HCT116 (cell line): Measurements from ENCODE around the gene SLC30A4. TPM values are rescaled to one million over a fixed set of nuclear protein-coding genes. Genes with fewer than 3 reads are reported as not detected.

Source experiments
- ATAC-seq: fragments of 200-7000 bp; cut with Tn5 transposase; 2 replicates; pipeline ENCODE4 v1.9.1; 2020; ENCODE audit warnings: mild to moderate bottlenecking, moderate library complexity
- BruUV-seq: library from RNA; stranded (reverse); fragments of 400-500 nt; replicated peaks from 2 replicates; lab custom pipeline; 2021; lab: Mats Ljungman, UMichigan
- CTCF ChIA-PET: fragments of 300-600 bp; sonication (Branson Sonifier 250); formaldehyde crosslinking; loops from one replicate; lab custom pipeline; 2021; ENCODE audit warnings: antibody characterized with exemption; lab: Charles Lee
- POLR2A ChIA-PET: fragments of 300-600, 350-600 bp; sonication (Branson Sonifier 250); formaldehyde crosslinking; loops from one replicate; lab custom pipeline; 2021; ENCODE audit warnings: antibody characterized with exemption; lab: Charles Lee
- RAD21 ChIA-PET, 2 experiments: fragments of 300-600 bp; sonication (Branson Sonifier 250); formaldehyde crosslinking; loops; one replicate each; lab custom pipeline; 2023; ENCODE audit warnings: low total read pairs in 2 of 2; ENCODE audit not compliant: uncharacterized antibody in 2 of 2, unreplicated experiment in 2 of 2, low non-redundant PET in 1 of 2; lab: Charles Lee
- DNase-seq: peaks from one replicate; pipeline ENCODE4 v3.0.0-alpha.2; 2010; ENCODE audit warnings: low read depth, low spot score
- H2AFZ ChIP-seq: fragments of 200-600 bp; shearing (Covaris generic), sonication (generic); 2 replicates; pipeline ENCODE4 v1.6.1; 2017; ENCODE audit warnings: low read depth, mixed run types, mixed read lengths, antibody characterized with exemption, low read length; ENCODE audit not compliant: poor library complexity, severe bottlenecking
- H3K27ac ChIP-seq: 2 replicates; pipeline ENCODE4 v1.5.1; 2012; ENCODE audit warnings: low read depth, low read length
- H3K27me3 ChIP-seq: fragments of 200-600 bp; sonication (generic); 2 replicates; pipeline ENCODE4 v1.6.1; 2016; ENCODE audit warnings: mixed run types, low read length, mixed read lengths; ENCODE audit not compliant: insufficient read depth
- H3K36me3 ChIP-seq, 2 experiments: fragments of 200-500 bp in 1 of 2; fragments of 200-600 bp in 1 of 2; sonication (Bioruptor generic) in 1 of 2; sonication (generic) in 1 of 2; 2 replicates each; pipeline versions ENCODE4 v1.5.1 to v1.6.1; 2014 to 2016; ENCODE audit warnings: low read length in 2 of 2, inconsistent platforms in 1 of 2, mixed read lengths in 1 of 2, mixed run types in 1 of 2; ENCODE audit not compliant: insufficient read depth in 2 of 2, control insufficient read depth in 1 of 2
- H3K4me1 ChIP-seq, 2 experiments: fragments of 200-600 bp in 1 of 2; sonication (generic) in 1 of 2; 2 replicates each; pipeline versions ENCODE4 v1.5.1 to v1.6.1; 2012 to 2017; ENCODE audit warnings: low read length in 2 of 2, inconsistent platforms in 1 of 2, mild to moderate bottlenecking in 1 of 2, mixed read lengths in 1 of 2, mixed run types in 1 of 2, moderate library complexity in 1 of 2; ENCODE audit not compliant: insufficient read depth in 2 of 2, control insufficient read depth in 1 of 2
- H3K4me2 ChIP-seq: fragments of 200-600 bp; sonication (generic); 2 replicates; pipeline ENCODE4 v1.6.1; 2017; ENCODE audit warnings: mixed run types, low read length, mixed read lengths
- H3K4me3 ChIP-seq, 2 experiments: fragments of 200-600 bp in 1 of 2; sonication (generic) in 1 of 2; replicated peaks in 1 of 2; 2 replicates each; pipeline ENCODE4 v1.5.1; 2011 to 2016; ENCODE audit warnings: low read length in 2 of 2, control low read depth in 1 of 2, low read depth in 1 of 2, mild to moderate bottlenecking in 1 of 2, mixed read lengths in 1 of 2, mixed run types in 1 of 2
- H3K79me2 ChIP-seq: fragments of 200-600 bp; sonication (generic); 2 replicates; pipeline ENCODE4 v1.6.1; 2017; ENCODE audit warnings: mild to moderate bottlenecking, mixed run types, low read length, moderate library complexity, mixed read lengths; ENCODE audit not compliant: insufficient read depth
- H3K9ac ChIP-seq: fragments of 200-600 bp; sonication (generic); 2 replicates; pipeline ENCODE4 v1.6.1; 2016; ENCODE audit warnings: low read length, mixed read lengths
- H3K9me2 ChIP-seq: fragments of 200-600 bp; sonication (generic), shearing (Covaris generic); 2 replicates; pipeline ENCODE4 v1.6.1; 2017; ENCODE audit warnings: mixed run types, mild to moderate bottlenecking, moderate library complexity; ENCODE audit not compliant: insufficient read depth
- H3K9me3 ChIP-seq, 2 experiments: fragments of 200-500 bp in 1 of 2; fragments of 200-600 bp in 1 of 2; sonication (Bioruptor generic) in 1 of 2; sonication (generic) in 1 of 2; 2 replicates each; pipeline ENCODE4 v1.6.1; 2014 to 2017; ENCODE audit warnings: low read length in 2 of 2, mixed read lengths in 2 of 2, inconsistent platforms in 1 of 2, low read depth in 1 of 2, mild to moderate bottlenecking in 1 of 2, mixed run types in 1 of 2, moderate library complexity in 1 of 2; ENCODE audit not compliant: control insufficient read depth in 1 of 2, insufficient read depth in 1 of 2
- H4K20me1 ChIP-seq: fragments of 200-600 bp; sonication (generic), shearing (Covaris generic); 2 replicates; pipeline ENCODE4 v1.6.1; 2017; ENCODE audit warnings: mixed run types, mild to moderate bottlenecking, moderate library complexity; ENCODE audit not compliant: insufficient read depth
- CBX3 ChIP-seq: IDR thresholded peaks from 2 replicates; pipeline ENCODE4 v1.6.1; 2012; ENCODE audit warnings: low read depth
- EGR1 ChIP-seq: IDR thresholded peaks from 2 replicates; pipeline ENCODE4 v1.6.1; 2012; ENCODE audit warnings: low read depth
- EZH2 ChIP-seq: fragments of 200-600 bp; sonication (generic); IDR thresholded peaks from 2 replicates; pipeline ENCODE4 v1.6.1; 2017; ENCODE audit warnings: antibody characterized with exemption, mixed run types
- EZH2phosphoT487 ChIP-seq: fragments of 200-600 bp; IDR thresholded peaks from 2 replicates; pipeline ENCODE4 v1.6.1; 2018; ENCODE audit warnings: antibody characterized with exemption, borderline replicate concordance
- JUND ChIP-seq: IDR thresholded peaks from 2 replicates; pipeline ENCODE4 v1.6.1; 2012
- POLR2A ChIP-seq: IDR thresholded peaks from 2 replicates; pipeline ENCODE4 v1.7.0; 2011; ENCODE audit warnings: borderline replicate concordance; ENCODE audit not compliant: insufficient read depth, insufficient read length; ENCODE audit errors: extremely low read depth
- POLR2AphosphoS5 ChIP-seq: IDR thresholded peaks from 2 replicates; pipeline ENCODE4 v1.6.1; 2011; ENCODE audit warnings: mild to moderate bottlenecking, low read depth, low read length, moderate library complexity
- SIN3A ChIP-seq: IDR thresholded peaks from 2 replicates; pipeline ENCODE4 v1.6.1; 2012; ENCODE audit warnings: low read depth
- SRF ChIP-seq: IDR thresholded peaks from 2 replicates; pipeline ENCODE4 v1.6.1; 2012; ENCODE audit warnings: low read depth
- YY1 ChIP-seq: IDR thresholded peaks from 2 replicates; pipeline ENCODE4 v1.6.1; 2011; ENCODE audit warnings: low read length, low read depth, moderate library complexity, mild to moderate bottlenecking; ENCODE audit not compliant: insufficient replicate concordance; ENCODE audit errors: extremely low read depth
- ZFX ChIP-seq: fragments of 450-650 bp; IDR thresholded peaks from 2 replicates; pipeline ENCODE4 v1.6.1; 2017
- ZNF274 ChIP-seq: fragments of 200-500 bp; sonication (Bioruptor generic); IDR thresholded peaks from 2 replicates; pipeline ENCODE4 v1.6.1; 2014; ENCODE audit warnings: mild to moderate bottlenecking, low read depth, low read length, inconsistent platforms
- intact Hi-C: fragments of 100-400 bp; cut with micrococcal nuclease; formaldehyde crosslinking; loops from 2 replicates; pipeline ENCODE4 v1.10.0; 2022
- total RNA-seq: library from RNA; stranded (reverse); gene quantifications from one replicate; pipeline ENCODE4 v1.2.1, GENCODE V29; 2021; ENCODE audit not compliant: unreplicated experiment
- TF ChIP-seq, protein P1 (sequence below): IDR thresholded peaks from 2 replicates; pipeline ENCODE4 v1.6.1; 2012; ENCODE audit warnings: low read depth

Gene SLC30A4
- total RNA-seq, 1 experiment from 2014 or later, result 2.7 TPM

DNA sequence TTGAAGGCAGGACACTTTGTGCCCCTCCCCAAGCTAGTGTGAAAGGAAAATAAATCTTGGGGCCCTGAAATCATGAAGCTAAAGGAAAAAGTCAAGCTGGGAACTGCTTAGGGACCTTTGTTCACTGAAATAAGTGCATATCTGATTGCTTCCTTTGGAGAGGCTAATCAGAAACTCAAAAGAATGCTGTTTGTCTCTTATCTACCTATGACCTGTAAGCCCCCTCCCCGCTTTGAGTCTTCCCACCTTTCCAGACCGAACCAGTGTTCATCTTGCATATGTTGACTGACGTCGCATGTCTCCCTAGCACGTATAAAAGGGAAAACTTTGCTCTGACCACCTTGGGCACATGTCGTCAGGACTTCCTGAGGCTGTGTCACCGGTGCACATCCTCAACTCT is 53.1 kb downstream of the SLC30A4 start (continued):
- TF ChIP-seq EGR1 (no peak), ZNF274 (no peak), POLR2AphosphoS5 (no peak), EZH2phosphoT487 (no peak), POLR2A (no peak), SIN3A (no peak)
- TF ChIP-seq, protein P1, sequence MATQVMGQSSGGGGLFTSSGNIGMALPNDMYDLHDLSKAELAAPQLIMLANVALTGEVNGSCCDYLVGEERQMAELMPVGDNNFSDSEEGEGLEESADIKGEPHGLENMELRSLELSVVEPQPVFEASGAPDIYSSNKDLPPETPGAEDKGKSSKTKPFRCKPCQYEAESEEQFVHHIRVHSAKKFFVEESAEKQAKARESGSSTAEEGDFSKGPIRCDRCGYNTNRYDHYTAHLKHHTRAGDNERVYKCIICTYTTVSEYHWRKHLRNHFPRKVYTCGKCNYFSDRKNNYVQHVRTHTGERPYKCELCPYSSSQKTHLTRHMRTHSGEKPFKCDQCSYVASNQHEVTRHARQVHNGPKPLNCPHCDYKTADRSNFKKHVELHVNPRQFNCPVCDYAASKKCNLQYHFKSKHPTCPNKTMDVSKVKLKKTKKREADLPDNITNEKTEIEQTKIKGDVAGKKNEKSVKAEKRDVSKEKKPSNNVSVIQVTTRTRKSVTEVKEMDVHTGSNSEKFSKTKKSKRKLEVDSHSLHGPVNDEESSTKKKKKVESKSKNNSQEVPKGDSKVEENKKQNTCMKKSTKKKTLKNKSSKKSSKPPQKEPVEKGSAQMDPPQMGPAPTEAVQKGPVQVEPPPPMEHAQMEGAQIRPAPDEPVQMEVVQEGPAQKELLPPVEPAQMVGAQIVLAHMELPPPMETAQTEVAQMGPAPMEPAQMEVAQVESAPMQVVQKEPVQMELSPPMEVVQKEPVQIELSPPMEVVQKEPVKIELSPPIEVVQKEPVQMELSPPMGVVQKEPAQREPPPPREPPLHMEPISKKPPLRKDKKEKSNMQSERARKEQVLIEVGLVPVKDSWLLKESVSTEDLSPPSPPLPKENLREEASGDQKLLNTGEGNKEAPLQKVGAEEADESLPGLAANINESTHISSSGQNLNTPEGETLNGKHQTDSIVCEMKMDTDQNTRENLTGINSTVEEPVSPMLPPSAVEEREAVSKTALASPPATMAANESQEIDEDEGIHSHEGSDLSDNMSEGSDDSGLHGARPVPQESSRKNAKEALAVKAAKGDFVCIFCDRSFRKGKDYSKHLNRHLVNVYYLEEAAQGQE, result no peak
- TF ChIP-seq, all 23 proteins: peak for 0

DNA sequence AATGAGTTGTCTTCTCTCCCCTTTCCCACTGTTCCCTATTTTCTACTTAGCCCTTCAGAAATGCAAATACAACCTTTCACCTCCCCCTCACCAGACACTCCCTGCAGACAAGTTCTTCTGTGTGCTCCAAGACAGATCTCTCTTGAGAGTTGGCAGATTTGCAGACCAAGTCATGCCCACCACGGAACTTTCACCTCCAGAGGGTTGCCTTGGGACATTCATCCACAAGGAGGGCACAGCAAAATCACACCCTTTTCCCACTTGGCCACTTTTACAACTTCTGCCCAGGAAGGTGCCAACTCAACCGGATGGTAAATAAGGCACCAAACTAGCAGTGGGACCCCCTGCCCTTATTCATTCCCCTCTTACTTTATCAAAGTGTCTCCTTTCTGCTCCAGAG is 53.5 kb downstream of the SLC30A4 start:
- intact Hi-C loops, result no loop called here
- H3K4me2 ChIP-seq, result no peak overlapping the region
- POLR2A ChIA-PET, result no interaction called here
- ATAC-seq (no peak), DNase-seq (no peak)
- H3K4me1 ChIP-seq, result no peaks in the 10 kb centered on the region
- H3K27ac ChIP-seq, result no peak overlapping the region
- H3K79me2 ChIP-seq, result no peaks in the 10 kb centered on the region
- H2AFZ ChIP-seq, result no peak overlapping the region
- H3K36me3 ChIP-seq, result no peaks in the 10 kb centered on the region
- TF ChIP-seq SIN3A, result no peak
- TF ChIP-seq SRF, result no peak
- TF ChIP-seq YY1, result no peak
- TF ChIP-seq ZFX, result no peak
- TF ChIP-seq EGR1, result no peak
- TF ChIP-seq, protein P1, result no peak
- TF ChIP-seq JUND, result no peak
- no peak for TF ChIP-seq EZH2
- no peak for TF ChIP-seq CBX3
- H3K27me3 ChIP-seq, result no peaks in the 10 kb centered on the region
- H3K9ac ChIP-seq, result no peak overlapping the region
- no peaks in the 10 kb centered on the region for H4K20me1 ChIP-seq
- H3K9me2 ChIP-seq, result no peaks in the 10 kb centered on the region
- no peaks in the 10 kb centered on the region for H3K9me3 ChIP-seq
- no TSS peak for BruUV-seq
- CTCF ChIA-PET, result interaction anchor here (1.1 kb wide), 1 partner anchor 12 kb away, joined by 3 read pairs; no protein-coding TSS in a partner anchor
- H3K4me3 ChIP-seq, result no peak overlapping the region
- RAD21 ChIA-PET, result no interaction called here
